ENCODE results near the gene SPTAN1.
"Not testable (repeated sequence)": the region's sequence is repeated elsewhere in the genome, so short reads cannot be mapped to it uniquely, and the experiment has no call there.

Gene SPTAN1

GRCh38 chr9:128552153-128552743 lies at the start of gene SPTAN1:
SPTAN1 (plus strand) TSS chr9:128552587; CDS start chr9:128566741, 14,154 bp downstream.
- DNase-seq (ENCODE audit: low spot score): peak; percentile 27

- not testable (repeated sequence) for DNase-seq (ENCODE audit: low spot score)
Observed at GRCh38 chr9:128503415-128503825, 49.0 kb upstream of the SPTAN1 start.

- DNase-seq (ENCODE audit: low spot score): no peak
Observed at GRCh38 chr9:128503870-128504269, 48.5 kb upstream of the SPTAN1 start.

GRCh38 chr9:128504485-128505413 lies 47.6 kb upstream of the SPTAN1 start, which contains the start of gene GLE1:
GLE1 (plus strand) TSS chr9:128504719; CDS start chr9:128504806, 87 bp downstream.
- peak; percentile 97 for DNase-seq (ENCODE audit: low spot score)

GRCh38 chr9:128505414-128505765 lies 47.0 kb upstream of the SPTAN1 start:
- no peak for DNase-seq (ENCODE audit: low spot score)

- DNase-seq (ENCODE audit: low spot score): not testable (repeated sequence)
Observed at GRCh38 chr9:128505906-128506305, 46.5 kb upstream of the SPTAN1 start.

GRCh38 chr9:128512820-128513219 lies 39.6 kb upstream of the SPTAN1 start:
- DNase-seq (ENCODE audit: low spot score): no peak

GRCh38 chr9:128521956-128522355 lies 30.4 kb upstream of the SPTAN1 start:
- no peak for DNase-seq (ENCODE audit: low spot score)

- no peak for DNase-seq (ENCODE audit: low spot score)
Observed at GRCh38 chr9:128523199-128523925, 29.0 kb upstream of the SPTAN1 start.

GRCh38 chr9:128526720-128527119 lies 25.7 kb upstream of the SPTAN1 start:
- no peak for DNase-seq (ENCODE audit: low spot score)

GRCh38 chr9:128528445-128529160 lies 23.8 kb upstream of the SPTAN1 start:
- no peak for DNase-seq (ENCODE audit: low spot score)

GRCh38 chr9:128529191-128529590 lies 23.2 kb upstream of the SPTAN1 start:
- DNase-seq (ENCODE audit: low spot score): no peak

- no peak for DNase-seq (ENCODE audit: low spot score)
Observed at GRCh38 chr9:128532581-128532980, 19.8 kb upstream of the SPTAN1 start.

- no peak for DNase-seq (ENCODE audit: low spot score)
Observed at GRCh38 chr9:128540634-128541360, 11.6 kb upstream of the SPTAN1 start.

GRCh38 chr9:128546504-128546903 lies 5.9 kb upstream of the SPTAN1 start:
- DNase-seq (ENCODE audit: low spot score): no peak

GRCh38 chr9:128548876-128549275 lies 3.5 kb upstream of the SPTAN1 start:
- no peak for DNase-seq (ENCODE audit: low spot score)

GRCh38 chr9:128550226-128550625 lies 2.2 kb upstream of the SPTAN1 start:
- no peak for DNase-seq (ENCODE audit: low spot score)

- no peak for DNase-seq (ENCODE audit: low spot score)
Observed at GRCh38 chr9:128550770-128551656, 1.4 kb upstream of the SPTAN1 start.

- no peak for DNase-seq (ENCODE audit: low spot score)
Observed at GRCh38 chr9:128551657-128552152, 682 bp upstream of the SPTAN1 start.
